Endothelial cell of umbilical vein (primary cell): ENCODE results near the gene AP5B1. TPM values are rescaled to one million over a fixed set of nuclear protein-coding genes. Genes with fewer than 3 reads are reported as not detected.

Experiments
- BruUV-seq: library from RNA; stranded (reverse); fragments of 400-500 nt; replicated peaks from 2 replicates; lab custom pipeline; 2021; lab: Mats Ljungman, UMichigan
- CTCF ChIA-PET: fragments of 300-600, 350-600 bp; sonication (Branson Sonifier 250); formaldehyde crosslinking; loops from one replicate; lab custom pipeline; 2021; ENCODE audit warnings: antibody characterized with exemption, inconsistent platforms; lab: Charles Lee
- POLR2A ChIA-PET: fragments of 300-600, 350-600 bp; sonication (Branson Sonifier 250); formaldehyde crosslinking; loops from one replicate; lab custom pipeline; 2021; ENCODE audit warnings: antibody characterized with exemption, inconsistent platforms; lab: Charles Lee
- DNase-seq: peaks from one replicate; pipeline ENCODE4 v3.0.0-alpha.2; 2011; ENCODE audit warnings: low read depth, low spot score
- FAIRE-seq: peaks from 2 replicates; lab custom pipeline; 2011; peaks lifted over from hg19 to GRCh38; lab: Jason Lieb, UNC
- H2AFZ ChIP-seq: 2 replicates; pipeline ENCODE4 v1.6.0; 2012; ENCODE audit warnings: low read depth, low read length, control low read depth, inconsistent platforms
- H3K27ac ChIP-seq: 2 replicates; pipeline ENCODE4 v1.5.1; 2011; ENCODE audit warnings: low read depth, mild to moderate bottlenecking, control low read depth, low read length, moderate library complexity; ENCODE audit not compliant: insufficient read depth
- H3K27me3 ChIP-seq, 2 experiments: 2 replicates each; pipeline versions ENCODE4 v1.6.0 to v1.6.1; 2011; ENCODE audit warnings: low read length in 2 of 2, mixed read lengths in 1 of 2; ENCODE audit not compliant: control insufficient read depth in 2 of 2, insufficient read depth in 2 of 2
- H3K36me3 ChIP-seq, 2 experiments: 2 replicates in 1 of 2; 3 replicates in 1 of 2; pipeline ENCODE4 v1.5.1; 2011; ENCODE audit warnings: low read length in 2 of 2, mild to moderate bottlenecking in 1 of 2, moderate library complexity in 1 of 2; ENCODE audit not compliant: control insufficient read depth in 2 of 2, insufficient read depth in 2 of 2; ENCODE audit errors: extremely low read depth in 1 of 2
- H3K4me1 ChIP-seq: 3 replicates; pipeline ENCODE4 v1.5.1; 2011; ENCODE audit warnings: mild to moderate bottlenecking, low read length; ENCODE audit not compliant: control insufficient read depth, insufficient read depth; ENCODE audit errors: extremely low read depth
- H3K4me2 ChIP-seq: 2 replicates; pipeline ENCODE4 v1.6.1; 2011; ENCODE audit warnings: low read length, control low read depth, mixed read lengths; ENCODE audit not compliant: insufficient read depth
- H3K4me3 ChIP-seq, 3 experiments: fragments of 200-600 bp in 1 of 3; sonication (generic), shearing (Covaris generic) in 1 of 3; replicated peaks in 1 of 3; 2 replicates each; pipeline ENCODE4 v1.5.1; 2011 to 2016; ENCODE audit warnings: control low read depth in 3 of 3, low read length in 3 of 3, mild to moderate bottlenecking in 2 of 3, inconsistent platforms in 1 of 3, low read depth in 1 of 3, moderate library complexity in 1 of 3; ENCODE audit not compliant: insufficient read depth in 1 of 3
- H3K79me2 ChIP-seq: 2 replicates; pipeline ENCODE4 v1.6.0; 2012; ENCODE audit warnings: low read length, inconsistent platforms; ENCODE audit not compliant: control insufficient read depth, insufficient read depth
- H3K9ac ChIP-seq: replicated peaks from 2 replicates; pipeline ENCODE3; 2011; ENCODE audit warnings: low read length, control low read depth; ENCODE audit not compliant: insufficient read depth; ENCODE audit errors: extremely low read depth
- H3K9me1 ChIP-seq: replicated peaks from 3 replicates; pipeline ENCODE4 v1.6.0; 2011; ENCODE audit warnings: mild to moderate bottlenecking, low read length; ENCODE audit not compliant: control insufficient read depth, insufficient read depth; ENCODE audit errors: extremely low read depth
- H3K9me3 ChIP-seq: replicated peaks from 2 replicates; pipeline ENCODE4 v1.5.1; 2012; ENCODE audit warnings: low read length, inconsistent platforms; ENCODE audit not compliant: control insufficient read depth, insufficient read depth
- H4K20me1 ChIP-seq: replicated peaks from 2 replicates; pipeline ENCODE3; 2011; ENCODE audit warnings: mild to moderate bottlenecking, low read length; ENCODE audit not compliant: control insufficient read depth, insufficient read depth; ENCODE audit errors: extremely low read depth
- CTCF ChIP-seq, 2 donors: IDR thresholded peaks; 1 replicate in 1 of 2; 2 replicates in 1 of 2; pipeline ENCODE4 v1.5.1; 2011; ENCODE audit warnings: low read length in 2 of 2, mild to moderate bottlenecking in 2 of 2, moderate library complexity in 2 of 2, control low read depth in 1 of 2, inconsistent platforms in 1 of 2, low read depth in 1 of 2; ENCODE audit not compliant: insufficient read depth in 1 of 2; ENCODE audit errors: extremely low read depth in 1 of 2
- JUN ChIP-seq: IDR thresholded peaks from 2 replicates; pipeline ENCODE4 v1.6.1; 2011; ENCODE audit warnings: borderline replicate concordance, low read depth; ENCODE audit not compliant: insufficient read length, insufficient read depth
- MAX ChIP-seq: IDR thresholded peaks from 2 replicates; pipeline ENCODE4 v1.6.1; 2011; ENCODE audit not compliant: insufficient read depth, insufficient read length
- MYC ChIP-seq: IDR thresholded peaks from one replicate; pipeline ENCODE4 v1.6.1; 2011; ENCODE audit warnings: mild to moderate bottlenecking, low read depth, low read length
- POLR2A ChIP-seq: IDR thresholded peaks from 2 replicates; pipeline ENCODE4 v1.6.1; 2012; ENCODE audit warnings: low read depth, mild to moderate bottlenecking, control low read depth, low read length
- dilution Hi-C: fragments of 300-500 bp; cut with MboI; formaldehyde crosslinking; loops from one replicate; pipeline ENCODE4 v1.15.0; 2019; ENCODE audit warnings: low sequenced_read_pairs; ENCODE audit not compliant: extremely low pct_ligation_motif_present
- intact Hi-C: fragments of 100-400 bp; cut with micrococcal nuclease; formaldehyde crosslinking; loops from one replicate; pipeline ENCODE4 v1.10.0; 2022
- polyA plus RNA-seq, 4 experiments: library from polyadenylated mRNA; depleted of rRNA in 3 of 4; stranded (reverse) in 3 of 4; unstranded in 1 of 4; fragments of >200 nt; gene quantifications; 2 replicates each; pipeline versions ENCODE4 v1.2.1 to v1.2.3, GENCODE V29; 2011 to 2012; ENCODE audit warnings: missing spikeins in 1 of 4
- total RNA-seq: library from RNA; stranded (reverse); gene quantifications from 2 replicates; pipeline ENCODE4 v1.2.3, GENCODE V29; 2021

The AP5B1 gene
- total and polyA plus RNA-seq, 2 donors (not counting 3 experiments of a cell fraction or from before 2014, with no cell fraction given) = 9.2 to 15.3 TPM

GRCh38 chr11:65808744-65809341, 28.1 kb upstream of the AP5B1 start:
- no peaks in the 10 kb centered on the region for H3K9me1 ChIP-seq
- H2AFZ ChIP-seq = no peak overlapping the region
- H3K79me2 ChIP-seq = no peaks in the 10 kb centered on the region
- dilution Hi-C loops (no loop called here), intact Hi-C loops (no loop called here)
- FAIRE-seq = no peak
- no peak overlapping the region for H3K27ac ChIP-seq
- no peak for TF ChIP-seq MYC
- ChIA-PET CTCF (interaction anchor here (1.5 to 3.0 kb wide), 4 partner anchors 9 to 64 kb away, joined by 4 to 16 read pairs (median 8); partner anchors contain the start of gene AP5B1), POLR2A (no interaction called here)
- H4K20me1 ChIP-seq = no peaks in the 10 kb centered on the region
- no peaks in the 10 kb centered on the region for H3K4me1 ChIP-seq
- H3K9me3 ChIP-seq = no peaks in the 10 kb centered on the region
- no peak overlapping the region for H3K4me3 ChIP-seq
- H3K27me3 ChIP-seq = peaks cover 12 to 15% of the 10 kb centered on the region in 2 experiments
- no peak for DNase-seq
- no peaks in the 10 kb centered on the region for H3K36me3 ChIP-seq
- no peak overlapping the region for H3K4me2 ChIP-seq
- no peak overlapping the region for H3K9ac ChIP-seq
- no TSS peak for BruUV-seq

- Histone ChIP-seq H3K9me1 (no peaks in the 10 kb centered on the region), H3K27me3 (peaks cover 18 to 20% of the 10 kb centered on the region in 2 experiments), H3K9ac (no peak overlapping the region), H3K27ac (no peak overlapping the region), H3K79me2 (no peaks in the 10 kb centered on the region), H4K20me1 (no peaks in the 10 kb centered on the region), H3K4me3 (no peak overlapping the region), H2AFZ (no peak overlapping the region), H3K4me1 (no peaks in the 10 kb centered on the region), H3K9me3 (no peaks in the 10 kb centered on the region), H3K36me3 (no peaks in the 10 kb centered on the region), H3K4me2 (no peak overlapping the region)
- TF ChIP-seq CTCF (IDR thresholded peaks at IDR 0.05; ENCODE audit: extremely low read depth in 1 of 2, insufficient read depth in 1 of 2, low read depth in 1 of 2, low read length in 2 of 2) (no peak), MAX (no peak), POLR2A (no peak), JUN (no peak), MYC (no peak)
- FAIRE-seq (no peak), DNase-seq (no peak)
- ChIA-PET POLR2A (interaction anchor here (0.7 kb wide), 1 partner anchor 98 kb away, joined by 6 read pairs; no protein-coding TSS in a partner anchor), CTCF (interaction anchor here (1.2 to 3.0 kb wide), 4 partner anchors 10 to 62 kb away, joined by 4 to 16 read pairs (median 8); partner anchors contain the start of gene AP5B1)
- dilution Hi-C loops = no loop called here
- intact Hi-C loops = no loop called here
- BruUV-seq = no TSS peak
Measured at GRCh38 chr11:65806979-65807378, 26.2 kb upstream of the AP5B1 start.
